Measurements from ENCODE around the gene UTS2B.

GRCh38 chr3:191343115-191343514, 12.8 kb upstream of the UTS2B start:
- TF ChIP-seq POLR2AphosphoS5 (IDR thresholded peaks at IDR 0.05; ENCODE audit: low read depth, low read length) (no peak), POLR2A (IDR thresholded peaks at IDR 0.05; ENCODE audit: low read depth, low read length) (no peak), TAF1 (IDR thresholded peaks at IDR 0.05; ENCODE audit: borderline replicate concordance, low read depth, low read length) (no peak)
